ENCODE data around the gene YEATS2.

DNA sequence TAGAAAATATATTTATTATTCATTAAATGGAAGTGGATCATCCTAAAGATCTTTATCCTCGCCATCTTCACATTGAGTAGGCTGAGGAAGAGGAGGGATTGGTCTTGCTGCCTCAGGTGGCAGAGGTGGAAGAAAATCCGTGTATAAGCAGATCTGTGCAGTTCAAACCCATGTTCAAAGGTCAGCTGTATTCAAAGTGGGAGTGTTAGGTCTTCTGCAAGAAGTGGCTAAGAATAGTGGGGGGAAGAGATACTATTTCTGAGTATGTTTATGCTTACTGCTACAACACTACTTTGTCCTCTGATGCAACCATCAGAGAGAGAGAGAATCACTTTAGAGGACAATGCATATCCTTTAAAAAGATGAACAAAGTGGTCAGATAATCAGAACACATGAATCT lies 39.5 kb downstream of the YEATS2 start:
- TF ChIP-seq, protein P1, sequence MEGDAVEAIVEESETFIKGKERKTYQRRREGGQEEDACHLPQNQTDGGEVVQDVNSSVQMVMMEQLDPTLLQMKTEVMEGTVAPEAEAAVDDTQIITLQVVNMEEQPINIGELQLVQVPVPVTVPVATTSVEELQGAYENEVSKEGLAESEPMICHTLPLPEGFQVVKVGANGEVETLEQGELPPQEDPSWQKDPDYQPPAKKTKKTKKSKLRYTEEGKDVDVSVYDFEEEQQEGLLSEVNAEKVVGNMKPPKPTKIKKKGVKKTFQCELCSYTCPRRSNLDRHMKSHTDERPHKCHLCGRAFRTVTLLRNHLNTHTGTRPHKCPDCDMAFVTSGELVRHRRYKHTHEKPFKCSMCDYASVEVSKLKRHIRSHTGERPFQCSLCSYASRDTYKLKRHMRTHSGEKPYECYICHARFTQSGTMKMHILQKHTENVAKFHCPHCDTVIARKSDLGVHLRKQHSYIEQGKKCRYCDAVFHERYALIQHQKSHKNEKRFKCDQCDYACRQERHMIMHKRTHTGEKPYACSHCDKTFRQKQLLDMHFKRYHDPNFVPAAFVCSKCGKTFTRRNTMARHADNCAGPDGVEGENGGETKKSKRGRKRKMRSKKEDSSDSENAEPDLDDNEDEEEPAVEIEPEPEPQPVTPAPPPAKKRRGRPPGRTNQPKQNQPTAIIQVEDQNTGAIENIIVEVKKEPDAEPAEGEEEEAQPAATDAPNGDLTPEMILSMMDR (IDR thresholded peaks at IDR 0.05; ENCODE audit: low read depth, low read length): no peak
- no peak for TF ChIP-seq EZH2phosphoT487 (IDR thresholded peaks at IDR 0.05; ENCODE audit: low read depth)

Measured in OCI-LY3 (cell line).